H9 (cell line): ENCODE results near the gene ATF7. TPM values are rescaled to one million over a fixed set of nuclear protein-coding genes. Genes with fewer than 3 reads are reported as not detected.

Experiments used
- DNase-seq: peaks from one replicate; pipeline ENCODE4 v3.0.0-alpha.2; 2017
- H2AFZ ChIP-seq: one replicate; pipeline ENCODE4 v1.6.1; 2013; ENCODE audit warnings: mild to moderate bottlenecking, low read length, control low read depth, moderate library complexity
- H2AK5ac ChIP-seq: 2 replicates; pipeline ENCODE4 v1.6.1; 2013; ENCODE audit warnings: low read length, control low read depth, mixed read lengths; ENCODE audit not compliant: insufficient read length
- H2BK120ac ChIP-seq: one replicate; pipeline ENCODE4 v1.6.1; 2013; ENCODE audit warnings: low read depth, mild to moderate bottlenecking, low read length, control low read depth, inconsistent platforms; ENCODE audit not compliant: poor library complexity, severe bottlenecking
- H2BK12ac ChIP-seq: 2 replicates; pipeline ENCODE4 v1.6.1; 2013; ENCODE audit warnings: low read length, control low read depth, mixed read lengths, low read depth; ENCODE audit not compliant: insufficient read length
- H2BK15ac ChIP-seq: 2 replicates; pipeline ENCODE4 v1.6.1; 2013; ENCODE audit warnings: low read depth, low read length, control low read depth
- H2BK20ac ChIP-seq: one replicate; pipeline ENCODE4 v1.6.1; 2013; ENCODE audit warnings: low read depth, mild to moderate bottlenecking, low read length, control low read depth, inconsistent platforms; ENCODE audit not compliant: poor library complexity, severe bottlenecking
- H2BK5ac ChIP-seq: 2 replicates; pipeline ENCODE4 v1.6.1; 2013; ENCODE audit warnings: low read length, control low read depth, mixed read lengths; ENCODE audit not compliant: insufficient read length
- H3K14ac ChIP-seq: 2 replicates; pipeline ENCODE4 v1.6.1; 2013; ENCODE audit warnings: low read length, control low read depth; ENCODE audit not compliant: insufficient read depth
- H3K18ac ChIP-seq: 2 replicates; pipeline ENCODE4 v1.6.1; 2013; ENCODE audit warnings: low read depth, mild to moderate bottlenecking, mixed read lengths, low read length, control low read depth; ENCODE audit not compliant: insufficient read length
- H3K23ac ChIP-seq: 2 replicates; pipeline ENCODE4 v1.6.1; 2013; ENCODE audit warnings: low read length, control low read depth, mixed read lengths, low read depth; ENCODE audit not compliant: insufficient read length
- H3K23me2 ChIP-seq: 2 replicates; pipeline ENCODE4 v1.6.1; 2013; ENCODE audit warnings: low read depth, mild to moderate bottlenecking, mixed read lengths, low read length, control low read depth; ENCODE audit not compliant: insufficient read length, poor library complexity, severe bottlenecking
- H3K27ac ChIP-seq: 2 replicates; pipeline ENCODE4 v1.5.1; 2013; ENCODE audit warnings: low read length, control low read depth, mixed read lengths, low read depth; ENCODE audit not compliant: insufficient read length
- H3K27me3 ChIP-seq: 2 replicates; pipeline ENCODE4 v1.6.1; 2013; ENCODE audit warnings: low read length, control low read depth, inconsistent platforms; ENCODE audit not compliant: insufficient read depth
- H3K4ac ChIP-seq: 2 replicates; pipeline ENCODE4 v1.6.1; 2013; ENCODE audit warnings: low read depth, mild to moderate bottlenecking, control low read depth, inconsistent platforms, low read length, moderate library complexity
- H3K4me1 ChIP-seq: 2 replicates; pipeline ENCODE4 v1.6.1; 2013; ENCODE audit warnings: low read length, control low read depth, inconsistent platforms; ENCODE audit not compliant: insufficient read depth
- H3K4me2 ChIP-seq: 2 replicates; pipeline ENCODE4 v1.6.1; 2013; ENCODE audit warnings: low read length, control low read depth, mixed read lengths; ENCODE audit not compliant: insufficient read length, insufficient read depth
- H3K56ac ChIP-seq: 2 replicates; pipeline ENCODE4 v1.6.1; 2013; ENCODE audit warnings: low read depth, mild to moderate bottlenecking, mixed read lengths, low read length, control low read depth; ENCODE audit not compliant: insufficient read length
- H3K79me1 ChIP-seq: 2 replicates; pipeline ENCODE4 v1.6.1; 2013; ENCODE audit warnings: low read depth, mild to moderate bottlenecking, moderate library complexity, low read length, control low read depth, inconsistent platforms; ENCODE audit not compliant: insufficient read depth, poor library complexity, severe bottlenecking
- H3K79me2 ChIP-seq: 2 replicates; pipeline ENCODE4 v1.6.1; 2013; ENCODE audit warnings: low read length, control low read depth, inconsistent platforms; ENCODE audit not compliant: insufficient read depth
- H3K9ac ChIP-seq: 2 replicates; pipeline ENCODE4 v1.6.1; 2013; ENCODE audit warnings: low read length, control low read depth, mixed read lengths; ENCODE audit not compliant: insufficient read length; ENCODE audit errors: extremely low read depth
- H3K9me3 ChIP-seq: one replicate; pipeline ENCODE4 v1.6.1; 2013; ENCODE audit warnings: low read depth, low read length, inconsistent platforms; ENCODE audit not compliant: control insufficient read depth
- H3T11ph ChIP-seq: one replicate; pipeline ENCODE4 v1.6.1; 2013; ENCODE audit warnings: mild to moderate bottlenecking, low read length, control low read depth, inconsistent platforms
- H4K20me1 ChIP-seq: one replicate; pipeline ENCODE4 v1.6.1; 2013; ENCODE audit not compliant: control insufficient read depth, insufficient read length, insufficient read depth
- H4K5ac ChIP-seq: 2 replicates; pipeline ENCODE4 v1.6.1; 2013; ENCODE audit warnings: low read depth, mild to moderate bottlenecking, mixed read lengths, low read length, control low read depth; ENCODE audit not compliant: insufficient read length
- H4K8ac ChIP-seq: replicated peaks from 2 replicates; pipeline ENCODE4 v1.6.1; 2013; ENCODE audit warnings: low read length, control low read depth, mixed read lengths, low read depth; ENCODE audit not compliant: insufficient read length
- H4K91ac ChIP-seq: 2 replicates; pipeline ENCODE4 v1.6.1; 2013; ENCODE audit warnings: low read depth, mild to moderate bottlenecking, moderate library complexity, mixed read lengths, low read length, control low read depth; ENCODE audit not compliant: insufficient read length
- H3K27ac Mint-ChIP-seq, 3 experiments: 2 replicates in 2 of 3; 3 replicates in 1 of 3; pipeline ENCODE4 v1.8.0; 2020 to 2021; ENCODE audit warnings: mixed read lengths in 3 of 3, mild to moderate bottlenecking in 1 of 3, moderate library complexity in 1 of 3
- H3K27me3 Mint-ChIP-seq: 2 replicates; pipeline ENCODE4 v1.8.0; 2021; ENCODE audit warnings: low read depth, mild to moderate bottlenecking, moderate library complexity, mixed read lengths
- H3K36me3 Mint-ChIP-seq, 3 experiments: 2 replicates in 2 of 3; 3 replicates in 1 of 3; pipeline ENCODE4 v1.8.0; 2020 to 2021; ENCODE audit warnings: low read depth in 3 of 3, mixed read lengths in 3 of 3; ENCODE audit not compliant: insufficient read depth in 1 of 3
- H3K4me1 Mint-ChIP-seq, 2 experiments: 2 replicates each; pipeline ENCODE4 v1.8.0; 2020; ENCODE audit warnings: mixed read lengths in 2 of 2
- H3K4me3 Mint-ChIP-seq, 2 experiments: 2 replicates in 1 of 2; 3 replicates in 1 of 2; pipeline ENCODE4 v1.8.0; 2020 to 2021; ENCODE audit warnings: mild to moderate bottlenecking in 2 of 2, mixed read lengths in 2 of 2, moderate library complexity in 1 of 2
- H3K9me3 Mint-ChIP-seq, 2 experiments: 2 replicates in 1 of 2; 3 replicates in 1 of 2; pipeline ENCODE4 v1.8.0; 2020; ENCODE audit warnings: mild to moderate bottlenecking in 2 of 2, mixed read lengths in 2 of 2, moderate library complexity in 1 of 2
- CTCF ChIP-seq: fragments of 200-600 bp; sonication (generic); conservative IDR thresholded peaks from 3 replicates; pipeline ENCODE4 v1.8.0; 2021; ENCODE audit warnings: antibody characterized with exemption, mild to moderate bottlenecking
- WGBS: extraction: QIAGEN DNeasy Blood & Tissue Kit; methylation state at CpG from one replicate; pipeline ENCODE4 v1.1.7; 2013; ENCODE audit warnings: missing lambda C conversion rate, low lambda C conversion rate, mixed read lengths; ENCODE audit not compliant: insufficient read length; ENCODE audit errors: extremely low coverage; 5-methylcytosine and 5-hydroxymethylcytosine counted together
- total RNA-seq: library from RNA; stranded (reverse); gene quantifications from 2 replicates; pipeline ENCODE4 v1.2.1, GENCODE V29; 2021

Gene ATF7
- total RNA-seq, 1 experiment from 2014 or later: 17.7 TPM

- Histone ChIP-seq H3K9ac (no peak overlapping the region), H4K8ac (no peak overlapping the region), H4K91ac (no peak overlapping the region), H3K23ac (no peak overlapping the region), H2BK12ac (no peak overlapping the region), H3K9me3 (no peaks in the 10 kb centered on the region), H3K18ac (no peak overlapping the region), H3K4me1 (no peaks in the 10 kb centered on the region; the same call in 1 of the 2 replicates), H3K79me1 (no peaks in the 10 kb centered on the region), H3K56ac (no peak overlapping the region), H3K27ac (no peak overlapping the region), H3K27me3 (no peaks in the 10 kb centered on the region), H2AK5ac (no peak overlapping the region), H3K4me2 (no peak overlapping the region), H2AFZ (no peak overlapping the region), H3K4ac (no peak overlapping the region), H4K20me1 (no peaks in the 10 kb centered on the region), H3K23me2 (no peaks in the 10 kb centered on the region), H4K5ac (no peak overlapping the region), H2BK20ac (no peak overlapping the region), H2BK15ac (no peak overlapping the region), H2BK120ac (no peak overlapping the region), H3K14ac (no peak overlapping the region), H3T11ph (no peak overlapping the region), H3K79me2 (no peaks in the 10 kb centered on the region), H2BK5ac (no peak overlapping the region)
- Mint-ChIP-seq H3K4me1 (peaks cover 0 to 5% of the 10 kb centered on the region in 2 experiments; a peak in 1 of 4 replicates), H3K9me3 (no peaks in the 10 kb centered on the region), H3K27me3 (no peaks in the 10 kb centered on the region), H3K36me3 (no peaks in the 10 kb centered on the region), H3K4me3 (no peak overlapping the region), H3K27ac (0 out of 7 replicates have a peak overlapping the region, but pooled peaks of 1 of the 3 experiments have one; percentile 3)
- TF ChIP-seq CTCF: no peak
- no peak for DNase-seq
- WGBS: no CpG with 5 or more reads among the region's 2 CpGs
These were observed 65.1 kb downstream of the ATF7 start for GRCh38 chr12:53560912-53561589.
